BLaER1 treated with 17β-estradiol and CSF1 and Interleukin-3, amounts not matched to agents 10 nM and 100 nM (cell line): ENCODE data around the gene QRFPR.

Source experiments
- H3K27ac ChIP-seq, 11 experiments: shearing (Covaris generic); formaldehyde crosslinking; 2 replicates each; pipeline ENCODE4 v1.8.1; 2022
- H3K27me3 ChIP-seq, 11 experiments: shearing (Covaris generic); formaldehyde crosslinking; 2 replicates each; pipeline ENCODE4 v1.8.1; 2022
- H3K36me3 ChIP-seq, 11 experiments: shearing (Covaris generic); formaldehyde crosslinking; 2 replicates each; pipeline ENCODE4 v1.8.1; 2022
- H3K4me1 ChIP-seq, 10 experiments: shearing (Covaris generic); formaldehyde crosslinking; 2 replicates each; pipeline ENCODE4 v1.8.1; 2022
- H3K4me2 ChIP-seq, 11 experiments: shearing (Covaris generic); formaldehyde crosslinking; 2 replicates each; pipeline ENCODE4 v1.8.1; 2022
- H3K4me3 ChIP-seq, 10 experiments: shearing (Covaris generic); formaldehyde crosslinking; 2 replicates each; pipeline ENCODE4 v1.8.1; 2022
- H3K9ac ChIP-seq, 11 experiments: shearing (Covaris generic); formaldehyde crosslinking; 2 replicates each; pipeline ENCODE4 v1.8.1; 2022
- H3K9me3 ChIP-seq, 11 experiments: shearing (Covaris generic); formaldehyde crosslinking; replicated peaks in 1 of 11; 2 replicates each; pipeline ENCODE4 v1.8.1; 2022
- H4K20me1 ChIP-seq, 11 experiments: shearing (Covaris generic); formaldehyde crosslinking; 2 replicates each; pipeline ENCODE4 v1.8.1; 2022
- Cebpa-rat ChIP-seq, 11 experiments: shearing (Covaris generic); IDR thresholded peaks; 2 replicates each; pipeline ENCODE4 v1.8.1; 2022

QRFPR gene

GRCh38 chr4:121390335-121390734 lies 9.5 kb upstream of the QRFPR start:
- Histone ChIP-seq H3K4me2 (no peak overlapping the region), H3K9me3 (peaks cover 4 to 9% (median 6%) of the 10 kb centered on the region in 11 experiments; a peak in 12 of 22 replicates), H3K4me3 (no peak overlapping the region), H4K20me1 (no peaks in the 10 kb centered on the region), H3K27ac (no peak overlapping the region), H3K36me3 (no peaks in the 10 kb centered on the region), H3K4me1 (no peaks in the 10 kb centered on the region), H3K9ac (no peak overlapping the region), H3K27me3 (no peaks in the 10 kb centered on the region)
- TF ChIP-seq Cebpa-rat (IDR thresholded peaks at IDR 0.05): no peak

GRCh38 chr4:121379276-121379675 lies 1.5 kb downstream of the QRFPR start:
- H3K27ac ChIP-seq: no peak overlapping the region
- no peak overlapping the region for H3K9ac ChIP-seq
- H3K27me3 ChIP-seq: no peaks in the 10 kb centered on the region
- H3K4me2 ChIP-seq: no peak overlapping the region
- H3K4me3 ChIP-seq: no peak overlapping the region
- no peak for TF ChIP-seq Cebpa-rat (IDR thresholded peaks at IDR 0.05)
- no peaks in the 10 kb centered on the region for H3K36me3 ChIP-seq
- no peaks in the 10 kb centered on the region for H4K20me1 ChIP-seq
- H3K9me3 ChIP-seq: peaks cover 10 to 16% (median 12%) of the 10 kb centered on the region in 11 experiments
- peaks cover 0 to 15% (median 0%) of the 10 kb centered on the region in 10 experiments; a peak in 6 of 20 replicates for H3K4me1 ChIP-seq

GRCh38 chr4:121377076-121377475 lies 3.7 kb downstream of the QRFPR start:
- H3K4me2 ChIP-seq: no peak overlapping the region
- no peaks in the 10 kb centered on the region for H3K27me3 ChIP-seq
- no peak overlapping the region for H3K27ac ChIP-seq
- H3K9me3 ChIP-seq: peaks cover 10 to 16% (median 12%) of the 10 kb centered on the region in 11 experiments
- H3K4me1 ChIP-seq: peaks cover 0 to 15% (median 0%) of the 10 kb centered on the region in 10 experiments; a peak in 6 of 20 replicates
- TF ChIP-seq Cebpa-rat (IDR thresholded peaks at IDR 0.05): no peak
- no peaks in the 10 kb centered on the region for H4K20me1 ChIP-seq
- H3K4me3 ChIP-seq: no peak overlapping the region
- no peak overlapping the region for H3K9ac ChIP-seq
- no peaks in the 10 kb centered on the region for H3K36me3 ChIP-seq

- Histone ChIP-seq H3K4me1 (peaks cover 0 to 15% (median 0%) of the 10 kb centered on the region in 10 experiments; a peak in 6 of 20 replicates), H3K27me3 (no peaks in the 10 kb centered on the region), H3K27ac (no peak overlapping the region), H3K9ac (no peak overlapping the region), H3K4me2 (no peak overlapping the region), H3K9me3 (peaks cover 10 to 16% (median 12%) of the 10 kb centered on the region in 11 experiments), H3K4me3 (no peak overlapping the region), H3K36me3 (no peaks in the 10 kb centered on the region), H4K20me1 (no peaks in the 10 kb centered on the region)
- no peak for TF ChIP-seq Cebpa-rat (IDR thresholded peaks at IDR 0.05)
These were observed 4.3 kb downstream of the QRFPR start for GRCh38 chr4:121376556-121376955.

- Histone ChIP-seq H3K4me2 (peak overlapping the region in 1 of 11 experiments; percentile 55; a peak in 1 of 22 replicates), H3K4me3 (no peak overlapping the region)
These were observed 4.7 kb downstream of the QRFPR start for GRCh38 chr4:121376097-121376496.

GRCh38 chr4:121375262-121375661 lies 5.6 kb downstream of the QRFPR start:
- H4K20me1 ChIP-seq: no peaks in the 10 kb centered on the region
- peak overlapping the region in 4 of 11 experiments; percentile 7 to 55 (median 42); a peak in 6 of 22 replicates for H3K4me2 ChIP-seq
- H3K4me1 ChIP-seq: peaks cover 0 to 15% (median 0%) of the 10 kb centered on the region in 10 experiments; a peak in 6 of 20 replicates
- H3K9me3 ChIP-seq: peaks cover 2 to 5% (median 2%) of the 10 kb centered on the region in 11 experiments
- H3K9ac ChIP-seq: no peak overlapping the region
- no peak for TF ChIP-seq Cebpa-rat (IDR thresholded peaks at IDR 0.05)
- H3K27me3 ChIP-seq: no peaks in the 10 kb centered on the region
- H3K27ac ChIP-seq: no peak overlapping the region
- no peak overlapping the region for H3K4me3 ChIP-seq
- H3K36me3 ChIP-seq: no peaks in the 10 kb centered on the region

More at GRCh38 chr4:121376097-121376496, 4.7 kb downstream of the QRFPR start:
- TF ChIP-seq Cebpa-rat (IDR thresholded peaks at IDR 0.05): no peak
- Histone ChIP-seq H3K27me3 (no peaks in the 10 kb centered on the region), H3K4me1 (peaks cover 0 to 15% (median 0%) of the 10 kb centered on the region in 10 experiments; a peak in 6 of 20 replicates), H3K27ac (no peak overlapping the region), H3K9ac (no peak overlapping the region), H4K20me1 (no peaks in the 10 kb centered on the region), H3K36me3 (no peaks in the 10 kb centered on the region), H3K9me3 (peaks cover 10 to 14% (median 11%) of the 10 kb centered on the region in 11 experiments)

GRCh38 chr4:121373841-121374240 lies 7.0 kb downstream of the QRFPR start:
- peaks cover 0 to 15% (median 0%) of the 10 kb centered on the region in 10 experiments; a peak in 6 of 20 replicates for H3K4me1 ChIP-seq
- H3K4me2 ChIP-seq: no peak overlapping the region
- H3K36me3 ChIP-seq: no peaks in the 10 kb centered on the region
- TF ChIP-seq Cebpa-rat (IDR thresholded peaks at IDR 0.05): no peak
- H3K9ac ChIP-seq: no peak overlapping the region
- H3K4me3 ChIP-seq: no peak overlapping the region
- H3K27ac ChIP-seq: no peak overlapping the region
- H4K20me1 ChIP-seq: no peaks in the 10 kb centered on the region
- H3K9me3 ChIP-seq: no peaks in the 10 kb centered on the region; a peak in 1 of 22 replicates
- H3K27me3 ChIP-seq: no peaks in the 10 kb centered on the region

- Histone ChIP-seq H3K36me3 (no peaks in the 10 kb centered on the region), H3K9me3 (no peaks in the 10 kb centered on the region), H3K9ac (no peak overlapping the region), H4K20me1 (no peaks in the 10 kb centered on the region), H3K4me1 (peaks cover 0 to 12% (median 0%) of the 10 kb centered on the region in 10 experiments; a peak in 6 of 20 replicates), H3K27me3 (no peaks in the 10 kb centered on the region), H3K4me2 (no peak overlapping the region), H3K27ac (no peak overlapping the region), H3K4me3 (no peak overlapping the region)
- no peak for TF ChIP-seq Cebpa-rat (IDR thresholded peaks at IDR 0.05)
These were observed 10.0 kb downstream of the QRFPR start for GRCh38 chr4:121370729-121371325.

- TF ChIP-seq Cebpa-rat (IDR thresholded peaks at IDR 0.05): no peak
- Histone ChIP-seq H3K9ac (no peak overlapping the region), H3K9me3 (peaks cover 0 to 7% (median 0%) of the 10 kb centered on the region in 11 experiments; a peak in 1 of 22 replicates), H3K4me1 (peaks cover 0 to 38% (median 5%) of the 10 kb centered on the region in 10 experiments; a peak in 10 of 20 replicates), H3K27me3 (no peaks in the 10 kb centered on the region), H3K27ac (no peak overlapping the region), H3K4me2 (peak overlapping the region in 2 of 11 experiments; percentile 8 to 12; a peak in 2 of 22 replicates), H4K20me1 (no peaks in the 10 kb centered on the region), H3K36me3 (no peaks in the 10 kb centered on the region), H3K4me3 (no peak overlapping the region)
These were observed 20.3 kb downstream of the QRFPR start for GRCh38 chr4:121360495-121360894.
